GM21528 (cell line): ENCODE results near the gene IP6K3.

ENCODE experiments used
- ATAC-seq: cut with Tn5 transposase; IDR thresholded peaks from one replicate; pipeline ENCODE4 v1.9.1; 2021; ENCODE audit warnings: mild to moderate bottlenecking, moderate library complexity; ENCODE audit not compliant: unreplicated experiment, low FRiP score

The IP6K3 gene

DNA sequence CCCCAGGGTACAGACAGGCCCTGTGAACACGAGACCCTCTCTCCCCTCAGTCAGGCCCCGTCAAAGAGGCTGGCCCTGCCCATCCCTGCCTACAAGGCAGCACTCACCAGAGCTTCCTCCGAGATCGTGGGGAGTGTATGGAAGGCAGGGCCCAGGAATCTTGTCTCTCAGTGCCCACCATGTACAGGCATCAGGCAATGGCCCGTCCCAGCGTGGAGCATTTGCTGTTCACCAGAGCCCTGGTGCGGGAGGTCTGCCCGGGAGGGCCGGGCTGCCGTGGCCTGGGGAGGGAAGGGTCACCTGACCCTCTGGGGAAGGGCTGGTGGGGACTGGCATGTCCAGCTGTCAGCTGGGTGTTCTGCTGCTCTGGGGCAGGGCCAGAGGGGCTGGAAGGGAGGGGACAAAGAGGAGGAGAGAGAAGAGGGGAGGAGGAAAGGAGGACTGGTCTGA, at the start of gene IP6K3:
Gene IP6K3, minus strand, starts transcription at position 255 of the 450 bp plus-strand sequence. CDS start 11,429 bp downstream, outside the sequence.
- no peak for ATAC-seq

GRCh38 chr6:33794910-33795623, 48.4 kb upstream of the IP6K3 start:
- ATAC-seq: no peak

- ATAC-seq: no peak
Observed at GRCh38 chr6:33792981-33793380, 46.3 kb upstream of the IP6K3 start.

DNA sequence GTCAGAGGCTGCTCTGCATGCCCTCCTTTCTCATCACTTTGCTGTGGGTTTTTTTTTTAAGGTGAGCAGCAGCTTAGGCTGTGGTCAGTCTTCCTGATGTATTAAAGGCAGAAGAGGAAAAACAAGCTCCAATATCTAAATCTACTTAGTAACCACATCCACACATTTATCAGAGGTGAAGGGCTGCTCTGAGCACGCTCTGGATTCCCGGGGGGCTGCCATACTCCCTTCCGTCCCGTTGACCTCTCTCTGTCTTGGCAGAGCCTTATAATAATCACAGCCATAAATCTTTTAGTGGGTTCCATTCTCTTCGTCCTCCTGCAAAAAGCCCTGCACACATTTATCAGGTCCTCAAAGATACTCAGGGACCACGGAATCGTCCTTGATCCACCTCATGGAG, 44.9 kb upstream of the IP6K3 start:
- ATAC-seq: no peak

DNA sequence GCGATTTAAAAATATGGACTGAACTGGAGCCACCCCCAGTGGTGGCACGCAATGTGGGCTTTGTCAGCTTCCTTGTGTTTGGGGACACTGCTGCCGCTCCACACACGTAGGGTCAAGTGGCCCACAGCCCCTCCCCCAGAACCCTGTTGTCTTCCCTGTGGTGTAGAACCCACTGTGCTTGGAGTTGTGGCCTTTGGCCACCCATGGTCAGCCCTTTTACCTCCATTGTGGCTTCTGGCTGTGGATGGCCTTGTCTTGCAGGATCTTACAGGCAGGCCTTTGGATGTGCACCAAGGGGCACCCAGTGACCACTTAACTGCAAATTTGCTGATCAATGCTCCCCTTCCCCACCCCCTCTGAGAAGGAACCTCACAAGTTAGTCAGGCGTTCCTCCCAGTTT, 44.2 kb upstream of the IP6K3 start:
- no peak for ATAC-seq

- no peak for ATAC-seq
Observed at GRCh38 chr6:33790379-33790778, 43.7 kb upstream of the IP6K3 start.

DNA sequence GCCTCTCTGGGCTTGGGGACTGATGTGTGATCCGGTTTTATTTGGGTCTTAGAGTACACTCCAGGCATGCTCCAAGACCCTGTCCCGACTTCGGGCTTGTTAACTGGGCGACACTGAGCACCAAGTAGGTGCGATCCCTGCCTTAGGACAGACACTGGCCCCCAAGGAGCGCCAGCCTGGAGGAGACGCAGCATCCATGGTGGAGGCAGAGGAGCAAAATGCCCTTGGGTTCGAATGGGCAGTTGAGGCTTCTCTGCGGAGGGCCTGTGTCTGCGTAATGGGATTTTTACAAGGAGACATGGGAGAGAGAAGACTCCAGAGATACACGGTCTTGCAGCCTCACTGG, 42.8 kb upstream of the IP6K3 start:
- ATAC-seq: no peak

DNA sequence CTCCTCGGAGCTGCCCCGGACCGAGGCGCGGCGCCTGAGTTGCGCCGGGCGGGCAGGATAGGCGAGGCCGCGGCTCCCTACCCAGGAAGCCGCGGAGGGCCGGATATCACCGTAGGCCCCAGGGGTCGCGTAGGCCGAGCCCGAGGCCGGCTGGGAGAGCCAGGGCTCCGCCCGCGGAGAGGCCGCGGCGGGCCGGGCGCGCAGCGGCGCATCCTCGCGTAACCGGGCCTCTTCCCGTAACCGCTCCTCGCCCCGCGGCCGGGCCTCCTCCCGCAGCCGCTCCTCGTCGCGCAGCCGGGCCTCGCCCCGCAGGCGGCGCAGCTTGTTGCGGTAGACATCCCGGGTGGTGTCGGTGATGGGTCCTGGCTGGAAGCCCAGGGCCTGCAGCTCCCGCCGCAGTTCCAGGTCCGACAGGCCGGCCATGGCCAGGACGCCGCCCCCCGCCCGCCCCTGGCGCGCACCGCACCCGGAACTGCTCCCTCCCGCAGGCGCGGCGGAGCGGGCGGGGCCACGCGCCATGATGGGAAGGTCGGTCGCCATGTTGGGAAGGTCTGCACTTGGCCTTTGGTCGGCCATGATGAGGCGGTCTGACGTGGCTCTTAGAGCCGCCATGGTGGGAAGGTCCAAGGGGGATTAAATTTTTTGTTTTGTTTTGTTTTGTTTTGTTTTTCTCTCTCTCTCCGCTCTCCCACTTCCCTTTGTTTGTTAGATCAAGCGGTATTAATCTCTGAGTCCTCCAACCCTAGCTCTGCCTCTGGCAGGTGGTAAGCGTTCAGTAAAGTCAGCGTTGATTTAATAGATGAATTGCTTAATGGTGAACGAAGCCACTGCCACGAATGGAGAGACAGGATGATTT, 42.2 kb upstream of the IP6K3 start, which contains the start of gene LEMD2:
Gene LEMD2, minus strand, starts transcription at position 437 of the 856 bp plus-strand sequence. Its CDS starts 14 bp downstream, at position 423.
- ATAC-seq: peak; percentile 81

DNA sequence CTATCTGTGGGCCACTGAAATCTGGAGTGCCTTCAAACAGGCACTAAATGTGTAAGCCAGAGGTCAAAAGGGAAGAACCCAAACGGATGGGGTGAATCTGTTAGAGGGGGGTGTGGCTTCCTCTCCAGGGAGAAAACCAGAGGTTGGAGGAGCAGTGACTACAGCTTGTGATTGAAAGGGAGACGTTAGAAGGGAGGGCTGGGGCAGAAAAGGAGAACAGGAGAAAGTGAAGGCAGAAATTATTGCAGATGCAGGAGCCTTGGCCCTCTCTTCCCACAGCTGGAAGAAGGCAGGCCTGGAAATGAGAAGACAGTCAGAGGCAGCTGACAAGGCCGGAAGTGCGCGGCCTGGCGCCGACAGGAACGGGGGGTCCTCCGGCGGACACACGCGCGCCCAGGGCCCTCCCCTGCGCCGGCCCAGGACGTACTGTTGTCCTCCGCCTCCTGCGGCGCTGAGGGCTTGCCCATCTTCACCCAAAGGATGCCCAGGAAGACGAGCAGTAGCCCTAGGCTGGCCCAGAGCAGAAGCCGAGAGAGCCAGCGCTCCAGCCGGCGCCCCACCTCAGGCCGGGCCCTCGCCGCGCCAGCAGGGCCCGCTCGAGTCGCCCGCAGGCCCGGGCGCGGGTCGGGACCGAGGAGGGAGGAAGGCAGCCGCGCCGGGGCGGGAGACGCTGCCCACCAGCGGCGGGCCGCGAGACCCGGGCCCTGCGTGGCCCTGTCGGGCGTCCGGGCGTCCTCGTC, 41.4 kb upstream of the IP6K3 start:
- peak; percentile 41 for ATAC-seq

GRCh38 chr6:33787346-33787953, 40.7 kb upstream of the IP6K3 start:
- ATAC-seq: no peak

DNA sequence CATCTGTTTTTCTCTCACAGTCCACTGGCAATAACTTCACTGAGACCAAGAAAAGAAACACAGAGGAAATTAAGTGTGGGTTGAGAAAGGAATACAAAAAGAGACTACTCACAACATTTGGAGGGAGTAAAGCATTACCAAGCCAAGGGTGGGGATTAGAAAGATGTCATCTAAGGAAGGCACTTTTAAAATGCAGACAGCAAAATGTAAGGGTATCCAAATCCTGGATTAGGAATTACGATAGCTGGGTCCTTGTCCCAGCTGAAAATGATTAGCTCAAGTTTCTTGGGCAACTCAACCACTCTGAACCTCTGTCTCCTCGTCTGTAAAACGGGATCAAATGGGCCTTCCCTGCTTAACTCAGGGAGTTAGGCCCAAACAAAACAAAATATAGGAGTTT, 40.0 kb upstream of the IP6K3 start:
- no peak for ATAC-seq

- no peak for ATAC-seq
Observed at GRCh38 chr6:33785778-33786177, 39.1 kb upstream of the IP6K3 start.

GRCh38 chr6:33784787-33785186, 38.1 kb upstream of the IP6K3 start:
- no peak for ATAC-seq

DNA sequence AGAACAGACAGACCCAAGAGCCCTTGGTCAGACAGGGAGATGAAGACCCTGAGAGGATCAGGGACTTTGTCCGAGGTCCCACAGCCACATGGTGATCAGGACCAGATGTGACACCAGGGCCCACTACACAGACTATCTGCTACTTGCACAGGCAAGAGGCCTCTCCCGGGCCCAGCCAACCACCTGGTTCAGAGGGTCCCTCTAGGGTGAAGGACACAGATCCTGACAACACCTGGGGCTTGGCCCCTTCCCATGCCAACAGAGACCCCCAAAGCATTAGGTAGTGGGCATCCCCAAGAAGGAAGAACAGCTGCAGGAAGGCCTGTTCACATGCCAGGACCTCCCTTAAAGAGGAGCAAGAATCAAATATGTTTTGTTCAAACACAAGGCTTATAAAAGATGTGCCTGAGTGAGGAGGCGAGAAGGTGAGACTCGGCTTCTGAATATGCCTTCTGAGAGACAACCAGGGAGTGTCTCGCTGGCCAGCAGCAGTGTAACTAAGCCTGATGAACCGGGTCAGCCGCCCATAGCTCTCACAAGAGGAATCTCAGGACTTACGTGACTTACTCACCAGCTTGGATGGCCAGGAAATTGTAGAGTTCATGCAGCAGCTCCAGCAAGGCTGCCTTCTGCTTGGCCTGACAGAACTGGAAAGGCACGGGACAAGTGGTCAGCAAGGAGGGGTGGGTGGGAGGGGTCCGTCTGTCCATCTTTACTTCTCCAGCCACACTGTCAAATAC, 37.2 kb upstream of the IP6K3 start:
- ATAC-seq: no peak

DNA sequence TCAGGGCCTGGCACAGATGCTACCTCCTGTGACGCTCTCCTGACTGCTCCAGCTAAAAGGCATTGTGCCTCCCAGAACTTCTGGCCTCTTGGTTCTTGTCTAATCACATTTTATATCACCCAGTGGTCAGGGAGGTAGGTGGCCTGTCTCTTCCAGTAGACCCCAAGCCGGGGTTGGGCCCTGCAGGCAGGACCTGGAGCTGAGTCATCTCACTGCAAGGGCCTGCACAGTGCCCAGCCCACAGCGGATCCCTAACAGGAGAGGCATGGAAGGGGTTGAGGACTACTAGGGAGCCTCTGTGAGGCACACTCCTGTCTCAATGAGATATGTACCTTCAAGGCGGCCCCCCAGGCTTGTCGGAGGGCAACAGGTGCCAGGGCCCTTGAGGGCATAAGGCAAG, 35.9 kb upstream of the IP6K3 start:
- no peak for ATAC-seq

GRCh38 chr6:33781131-33781975, 34.6 kb upstream of the IP6K3 start:
- no peak for ATAC-seq

GRCh38 chr6:33779895-33780294, 33.2 kb upstream of the IP6K3 start:
- no peak for ATAC-seq

DNA sequence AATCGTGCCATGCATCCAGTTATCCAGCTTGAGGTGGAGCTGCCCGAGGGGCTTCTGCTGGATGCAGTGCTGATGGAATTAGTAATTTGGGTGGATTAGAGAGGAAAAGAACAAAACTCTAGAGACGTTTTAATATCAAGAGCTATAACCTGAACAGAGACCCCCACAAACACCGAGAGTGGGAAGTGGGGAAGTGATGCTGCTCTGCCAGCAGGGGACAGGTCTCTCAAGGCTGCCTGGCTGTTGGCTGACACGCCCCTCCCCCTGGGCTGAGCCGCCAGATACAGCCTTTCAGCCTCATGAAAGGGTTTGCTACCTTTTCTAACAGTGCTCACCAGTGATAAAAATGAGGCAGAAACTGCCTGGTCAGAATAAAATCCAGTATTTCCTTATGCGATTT, 32.6 kb upstream of the IP6K3 start:
- no peak for ATAC-seq
